GM23338 (cell line): Measurements from ENCODE around the gene REV3L.

Source experiments
- CREB1 ChIP-seq: fragments of 250-450 bp; sonication (Bioruptor Pico); IDR thresholded peaks from 2 replicates; pipeline ENCODE4 v1.5.0; 2020; ENCODE audit warnings: low read depth, mild to moderate bottlenecking, moderate library complexity
- CTCF ChIP-seq, 2 experiments: fragments of 200-600 bp in 1 of 2; sonication (generic) in 1 of 2; conservative IDR thresholded peaks; 2 replicates each; pipeline versions ENCODE4 v1.5.1 to v1.6.1; 2016 to 2017; ENCODE audit warnings: antibody characterized with exemption in 2 of 2, low read depth in 2 of 2, mild to moderate bottlenecking in 2 of 2, moderate library complexity in 1 of 2
- ETS1 ChIP-seq: IDR thresholded peaks from 2 replicates; pipeline ENCODE4 v1.6.1; 2016; ENCODE audit warnings: antibody characterized with exemption
- EZH2 ChIP-seq: fragments of 200-600 bp; sonication (generic); IDR thresholded peaks from one replicate; pipeline ENCODE4 v1.8.0; 2017; ENCODE audit warnings: antibody characterized with exemption, mild to moderate bottlenecking, low read depth; ENCODE audit not compliant: unreplicated experiment
- EZH2phosphoT487 ChIP-seq: fragments of 200-600 bp; sonication (generic); IDR thresholded peaks from one replicate; pipeline ENCODE4 v1.8.1; 2018; ENCODE audit warnings: antibody characterized with exemption; ENCODE audit not compliant: unreplicated experiment
- JUNB ChIP-seq: IDR thresholded peaks from one replicate; pipeline ENCODE4 v1.6.1; 2016; ENCODE audit warnings: antibody characterized with exemption; ENCODE audit not compliant: unreplicated experiment
- NANOG ChIP-seq: IDR thresholded peaks from 2 replicates; pipeline ENCODE4 v1.6.1; 2016; ENCODE audit warnings: antibody characterized with exemption, borderline replicate concordance
- POLR2AphosphoS5 ChIP-seq: IDR thresholded peaks from 2 replicates; pipeline ENCODE4 v1.6.1; 2016; ENCODE audit warnings: antibody characterized with exemption, low read depth
- REST ChIP-seq: IDR thresholded peaks from one replicate; pipeline ENCODE4 v1.6.1; 2018; ENCODE audit warnings: antibody characterized with exemption; ENCODE audit not compliant: unreplicated experiment
- ZNF114 ChIP-seq: fragments of 250-450 bp; sonication (Bioruptor Pico); IDR thresholded peaks from 2 replicates; pipeline ENCODE4 v1.5.0; 2020; ENCODE audit warnings: mild to moderate bottlenecking, moderate library complexity
- ZNF331 ChIP-seq: fragments of 250-450 bp; sonication (Bioruptor Pico); IDR thresholded peaks from 2 replicates; pipeline ENCODE4 v1.5.0; 2020; ENCODE audit warnings: low read depth, mild to moderate bottlenecking, moderate library complexity

- TF ChIP-seq CTCF (conservative IDR thresholded peaks at IDR 0.05; ENCODE audit: low read depth in 2 of 2) (no peak), EZH2 (no peak), EZH2phosphoT487 (no peak), POLR2AphosphoS5 (no peak), ETS1 (no peak), REST (no peak), CREB1 (no peak), JUNB (no peak), NANOG (no peak), ZNF114 (CRISPR knock-in tag) (no peak), ZNF331 (no peak)
Observed at GRCh38 chr6:111530218-111530617, 47.2 kb upstream of the REV3L start.
